ENCODE data around the gene MOB3A. TPM values are rescaled to one million over a fixed set of nuclear protein-coding genes. Genes with fewer than 3 reads are reported as not detected.
"Not testable (repeated sequence)": the region's sequence is repeated elsewhere in the genome, so short reads cannot be mapped to it uniquely, and the experiment has no call there.

The MOB3A gene
- 100 to 1,000 TPM; 147 to 153 TPM for total RNA-seq

DNA sequence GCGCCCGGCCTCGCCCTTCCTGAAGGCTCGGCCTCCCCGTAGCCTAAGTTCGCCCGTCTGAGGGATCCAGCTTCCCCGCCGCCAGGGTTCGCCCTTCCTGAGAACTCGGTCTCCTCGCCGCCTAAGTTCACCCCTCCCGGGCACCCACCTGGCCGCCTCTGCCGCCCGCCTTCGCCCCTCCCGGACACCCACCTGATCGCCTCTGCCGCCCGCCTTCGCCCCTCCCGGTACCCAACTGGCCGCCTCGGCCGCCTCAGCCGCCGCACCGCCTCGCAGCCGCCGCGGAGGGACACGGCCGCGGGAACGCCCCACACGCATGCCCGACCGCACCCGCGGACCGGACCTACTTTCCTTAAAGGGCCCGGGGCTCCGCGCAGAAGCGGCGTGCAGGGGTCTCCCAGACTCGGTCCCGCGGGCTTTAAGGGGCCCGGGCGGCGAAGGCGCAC is at the start of gene MOB3A:
TSS of gene MOB3A (minus strand) at position 293 of the 446 bp plus-strand sequence. CDS start 17,766 bp downstream, outside the sequence.
- H3K27ac Mint-ChIP-seq, result peak within 1 kb of the TSS; percentile 90
- H3K36me3 Mint-ChIP-seq, result peaks cover 25% of the 10 kb centered on the region
- peaks cover 36% of the 10 kb centered on the region for H3K4me1 Mint-ChIP-seq
- DNase-seq, result peak; percentile 91
- no peaks in the 10 kb centered on the region for H3K9me3 Mint-ChIP-seq
- peak within 1 kb of the TSS; percentile 99 for H3K4me3 Mint-ChIP-seq
- H3K27me3 Mint-ChIP-seq, result no peaks in the 10 kb centered on the region

DNA sequence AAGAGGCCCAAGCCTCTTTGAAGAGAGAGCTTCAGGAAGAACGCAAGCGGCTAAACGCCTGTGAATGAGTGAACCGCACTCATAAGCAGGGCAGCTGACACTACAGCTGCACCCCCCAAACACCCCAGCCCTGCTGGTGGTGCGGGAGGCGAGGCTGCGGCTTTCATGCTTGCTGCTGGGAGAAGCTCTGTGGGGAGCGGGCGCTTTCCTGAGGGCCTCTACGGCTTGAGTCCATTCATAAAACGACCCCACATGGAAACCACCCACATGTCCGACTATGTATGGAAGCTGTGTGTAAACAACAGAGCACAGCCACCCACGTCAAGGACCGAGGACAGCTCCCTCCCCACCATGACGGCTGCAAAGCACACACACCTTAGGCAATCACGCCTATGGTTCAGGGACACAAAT is 49.7 kb upstream of the MOB3A start:
- H3K27ac Mint-ChIP-seq, result no peak overlapping the region
- peak; percentile 19 for DNase-seq
- no peak overlapping the region for H3K4me3 Mint-ChIP-seq

DNA sequence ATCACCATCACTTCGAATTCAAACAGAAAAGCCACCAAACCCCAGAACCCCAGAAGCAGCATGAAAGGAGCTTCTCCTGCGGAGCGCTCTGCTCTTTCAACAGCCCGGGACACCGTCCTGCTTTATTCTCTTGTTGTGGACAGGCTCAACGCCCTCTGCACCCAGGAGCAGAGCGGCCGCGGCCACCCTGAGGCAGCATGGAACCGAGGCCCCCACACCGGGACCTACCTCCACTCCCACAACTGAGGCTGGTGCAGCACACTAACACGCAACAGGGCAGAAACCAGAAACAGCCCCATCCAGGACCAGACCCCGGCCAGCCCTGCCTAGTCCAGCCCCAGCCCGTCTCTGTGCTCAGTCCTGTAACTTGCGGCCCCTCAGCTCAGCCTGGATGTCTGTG is 48.1 kb upstream of the MOB3A start:
- Mint-ChIP-seq H3K36me3 (peaks cover 15% of the 10 kb centered on the region), H3K4me3 (no peak overlapping the region), H3K9me3 (no peaks in the 10 kb centered on the region), H3K27ac (no peak overlapping the region), H3K4me1 (peaks cover 34% of the 10 kb centered on the region), H3K27me3 (no peaks in the 10 kb centered on the region)
- no peak for DNase-seq

More for the DNA sequence above, 49.7 kb upstream of the MOB3A start:
- Mint-ChIP-seq H3K27me3 (no peaks in the 10 kb centered on the region), H3K9me3 (no peaks in the 10 kb centered on the region), H3K4me1 (peaks cover 45% of the 10 kb centered on the region), H3K36me3 (peaks cover 21% of the 10 kb centered on the region)

DNA sequence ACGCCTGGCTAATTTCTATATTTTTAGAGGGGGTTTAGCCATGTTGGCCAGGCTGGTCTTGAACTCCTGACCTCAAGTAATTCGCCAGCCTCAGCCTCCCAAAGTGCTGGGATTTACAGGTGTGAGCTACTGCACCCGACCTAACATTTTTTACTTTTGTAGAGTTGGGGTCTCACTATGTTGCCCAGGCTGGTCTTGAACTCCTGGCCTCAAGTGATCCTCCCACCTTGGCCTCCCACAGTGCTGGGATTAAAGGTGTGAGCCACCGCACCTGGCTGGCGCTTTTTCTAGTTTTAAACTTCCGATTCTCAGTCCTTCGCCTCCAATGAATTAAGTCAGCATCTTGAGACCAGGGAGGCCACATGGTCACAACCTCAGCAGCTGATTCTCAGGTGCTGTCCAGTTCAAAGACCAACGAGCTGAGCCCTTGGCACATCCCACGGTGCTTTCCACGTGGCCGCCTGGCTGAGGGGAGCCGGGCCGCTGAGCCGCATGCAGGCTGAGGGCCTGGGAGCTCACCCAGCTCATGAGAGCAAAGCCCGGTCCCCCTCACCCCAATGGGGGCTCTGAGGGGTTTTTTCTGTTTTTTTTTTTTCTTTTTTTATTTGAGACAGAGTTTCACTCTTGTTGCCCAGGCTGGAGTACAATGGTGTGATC is 46.2 kb upstream of the MOB3A start:
- Mint-ChIP-seq H3K9me3 (no peaks in the 10 kb centered on the region), H3K36me3 (peaks cover 9% of the 10 kb centered on the region), H3K27me3 (no peaks in the 10 kb centered on the region), H3K4me1 (peaks cover 21% of the 10 kb centered on the region), H3K27ac (no peak overlapping the region), H3K4me3 (no peak overlapping the region)
- DNase-seq, result no peak

DNA sequence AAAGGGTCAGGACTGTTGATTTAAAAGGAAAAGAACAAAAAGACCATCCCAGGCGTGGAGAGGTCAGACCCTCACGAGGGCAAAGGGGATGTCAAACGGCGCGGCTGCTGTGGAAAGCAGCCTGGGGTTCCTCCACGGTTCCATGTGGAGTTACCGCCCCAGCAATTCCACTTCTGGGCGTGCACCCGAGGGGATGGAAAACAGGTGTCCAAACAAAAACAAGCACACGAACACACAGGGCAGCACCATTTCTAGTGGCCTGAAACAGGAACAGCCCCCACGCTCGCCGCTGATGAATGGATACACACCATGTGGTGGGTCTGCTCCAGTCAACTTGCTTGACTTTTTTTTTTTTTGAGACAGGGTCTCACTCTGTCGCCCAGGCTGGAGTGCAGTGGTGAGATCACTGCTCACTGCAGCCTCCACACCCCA is 44.0 kb upstream of the MOB3A start:
- no peaks in the 10 kb centered on the region for H3K27me3 Mint-ChIP-seq
- peaks cover 10% of the 10 kb centered on the region for H3K4me1 Mint-ChIP-seq
- H3K9me3 Mint-ChIP-seq, result no peaks in the 10 kb centered on the region
- peaks cover 5% of the 10 kb centered on the region for H3K36me3 Mint-ChIP-seq
- H3K27ac Mint-ChIP-seq, result no peak overlapping the region
- no peak for DNase-seq
- no peak overlapping the region for H3K4me3 Mint-ChIP-seq

DNA sequence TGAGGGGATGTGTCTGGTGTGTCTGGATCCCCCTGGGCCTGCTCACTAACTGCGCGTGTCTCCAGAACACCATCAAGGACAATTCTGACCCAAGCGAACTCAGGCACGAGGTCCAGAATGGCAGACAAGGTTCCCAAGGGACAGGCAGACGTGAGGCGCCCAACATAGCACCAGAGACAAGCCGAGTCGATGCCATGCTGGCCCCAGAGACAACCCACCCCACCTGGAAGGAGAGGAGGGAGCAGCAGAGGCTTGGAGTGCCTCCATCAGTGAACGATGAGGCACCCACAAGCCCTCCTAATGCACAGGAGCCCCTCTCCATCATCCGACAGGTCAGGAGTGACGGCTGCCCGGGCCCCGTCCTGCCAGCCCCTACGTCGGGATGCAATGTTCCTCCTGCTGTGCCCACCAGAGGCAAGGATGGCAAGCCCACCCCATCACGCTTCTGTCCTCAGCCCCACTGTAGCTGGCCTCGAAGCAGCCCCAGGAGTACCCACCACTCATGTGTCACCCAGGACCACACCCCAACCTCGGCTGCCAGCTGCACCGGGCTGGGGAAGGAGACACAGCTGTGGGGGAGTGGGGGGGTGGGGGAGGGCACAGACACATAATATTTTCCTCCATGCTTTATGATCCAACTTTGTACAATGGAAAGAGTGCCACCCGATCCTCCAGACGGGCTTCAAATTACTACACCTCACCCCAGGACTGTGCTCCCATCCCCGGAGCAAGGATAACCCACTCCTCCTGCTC is 43.4 kb upstream of the MOB3A start:
- Mint-ChIP-seq H3K27me3 (no peaks in the 10 kb centered on the region), H3K4me1 (peaks cover 8% of the 10 kb centered on the region), H3K36me3 (peaks cover 5% of the 10 kb centered on the region), H3K27ac (no peak overlapping the region), H3K9me3 (no peaks in the 10 kb centered on the region), H3K4me3 (no peak overlapping the region)
- no peak for DNase-seq

DNA sequence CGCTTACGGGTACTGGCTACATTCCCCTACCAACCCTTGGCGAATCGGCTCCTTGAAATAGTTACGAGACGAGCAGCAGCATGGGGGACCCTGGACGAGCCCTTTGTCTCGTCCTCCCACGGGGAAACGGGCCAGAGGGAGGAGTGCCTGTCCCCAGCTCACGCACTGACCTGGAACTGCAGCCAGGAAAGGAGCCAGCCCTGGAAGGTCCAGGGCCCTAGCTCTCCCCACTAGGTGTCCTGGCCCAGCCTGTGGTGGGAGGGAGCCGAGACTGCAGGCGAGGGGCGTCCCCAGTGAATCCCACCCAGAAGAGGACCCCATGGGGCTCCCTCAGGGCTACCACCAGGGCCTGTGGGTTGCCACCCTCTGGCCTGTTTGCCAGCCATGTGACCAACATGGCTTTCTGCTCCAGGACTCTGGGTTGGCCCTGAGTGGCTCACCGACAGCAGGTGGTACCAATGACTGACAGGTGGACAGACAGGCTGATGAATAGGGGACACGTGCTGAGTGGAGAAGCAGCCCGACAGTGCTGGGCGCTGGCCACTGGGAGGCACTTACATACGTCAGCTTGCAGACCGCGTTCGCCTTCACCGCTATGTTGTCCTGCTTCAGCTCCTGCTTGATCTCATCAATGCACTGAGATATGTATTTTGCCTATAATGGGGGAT is 42.1 kb upstream of the MOB3A start:
- peaks cover 7% of the 10 kb centered on the region for H3K36me3 Mint-ChIP-seq
- no peak overlapping the region for H3K4me3 Mint-ChIP-seq
- H3K4me1 Mint-ChIP-seq, result peaks cover 4% of the 10 kb centered on the region
- no peaks in the 10 kb centered on the region for H3K9me3 Mint-ChIP-seq
- DNase-seq, result no peak
- no peaks in the 10 kb centered on the region for H3K27me3 Mint-ChIP-seq
- H3K27ac Mint-ChIP-seq, result no peak overlapping the region

DNA sequence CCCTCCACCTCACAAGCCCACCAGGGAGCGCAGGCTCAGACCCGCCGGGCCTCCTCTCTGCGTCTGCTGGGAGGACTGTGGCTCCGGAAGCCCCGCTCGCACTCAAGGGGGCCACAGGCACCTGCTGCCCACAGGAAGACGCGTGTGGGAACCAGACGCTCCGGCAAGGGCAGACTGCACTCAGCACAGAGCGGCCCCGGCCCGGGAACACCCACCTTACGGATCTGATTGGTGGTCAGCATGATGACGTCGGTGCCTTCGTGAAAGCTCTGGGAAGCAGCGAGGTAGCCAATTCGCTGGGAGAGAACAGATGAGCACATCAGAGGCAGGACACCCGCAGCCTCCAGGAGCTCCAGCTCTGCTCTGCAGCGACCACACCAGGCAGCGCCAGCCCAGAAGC is 40.7 kb upstream of the MOB3A start:
- Mint-ChIP-seq H3K27me3 (no peaks in the 10 kb centered on the region), H3K4me1 (peaks cover 4% of the 10 kb centered on the region), H3K27ac (no peak overlapping the region), H3K36me3 (peaks cover 14% of the 10 kb centered on the region), H3K4me3 (no peak overlapping the region), H3K9me3 (no peaks in the 10 kb centered on the region)
- no peak for DNase-seq

DNA sequence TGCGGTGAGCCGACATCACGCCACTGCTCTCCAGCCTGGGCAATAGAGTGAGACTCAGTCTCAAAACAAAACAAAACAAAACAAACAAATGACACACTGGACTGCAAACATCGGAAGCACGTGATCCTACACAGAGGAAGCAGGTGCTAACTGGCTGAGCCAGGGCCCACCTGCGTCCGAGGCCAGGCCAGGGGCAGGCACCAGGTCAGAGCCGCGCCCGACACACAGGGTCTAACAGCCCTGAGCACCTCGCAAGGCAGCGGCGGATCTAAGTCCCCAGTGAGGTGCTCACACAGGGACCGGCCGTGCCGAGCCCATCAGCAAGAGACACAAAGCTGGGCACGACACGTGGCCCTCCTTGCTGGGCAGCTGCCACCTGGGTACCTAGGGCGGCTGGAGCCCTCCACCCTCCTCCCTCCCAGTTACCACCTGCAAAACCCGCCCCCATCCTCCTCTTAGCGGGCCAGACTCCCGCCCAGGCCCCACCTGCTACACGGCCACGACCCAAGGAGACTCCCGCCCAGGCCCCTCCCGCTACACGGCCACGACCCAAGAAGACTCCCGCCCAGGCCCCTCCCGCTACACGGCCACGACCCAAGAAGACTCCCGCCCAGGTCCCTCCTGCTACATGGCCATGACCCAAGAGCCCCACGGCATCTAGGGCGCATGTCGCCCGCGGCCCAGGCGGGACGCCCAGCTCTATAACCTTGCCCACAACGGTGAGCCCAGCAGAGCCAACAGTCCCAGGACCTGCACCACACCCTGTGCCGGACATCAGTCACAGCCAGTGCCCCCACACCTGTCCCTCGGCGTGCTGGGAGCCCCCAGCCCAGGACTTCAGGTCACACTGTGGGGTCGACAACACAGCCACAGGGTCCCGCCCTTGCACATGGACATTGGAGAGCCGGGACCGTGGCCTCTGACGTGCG is 39.6 kb upstream of the MOB3A start:
- Mint-ChIP-seq H3K27ac (no peak overlapping the region), H3K36me3 (peaks cover 14% of the 10 kb centered on the region), H3K4me3 (no peak overlapping the region), H3K27me3 (no peaks in the 10 kb centered on the region), H3K9me3 (no peaks in the 10 kb centered on the region), H3K4me1 (peaks cover 2% of the 10 kb centered on the region)
- no peak for DNase-seq

DNA sequence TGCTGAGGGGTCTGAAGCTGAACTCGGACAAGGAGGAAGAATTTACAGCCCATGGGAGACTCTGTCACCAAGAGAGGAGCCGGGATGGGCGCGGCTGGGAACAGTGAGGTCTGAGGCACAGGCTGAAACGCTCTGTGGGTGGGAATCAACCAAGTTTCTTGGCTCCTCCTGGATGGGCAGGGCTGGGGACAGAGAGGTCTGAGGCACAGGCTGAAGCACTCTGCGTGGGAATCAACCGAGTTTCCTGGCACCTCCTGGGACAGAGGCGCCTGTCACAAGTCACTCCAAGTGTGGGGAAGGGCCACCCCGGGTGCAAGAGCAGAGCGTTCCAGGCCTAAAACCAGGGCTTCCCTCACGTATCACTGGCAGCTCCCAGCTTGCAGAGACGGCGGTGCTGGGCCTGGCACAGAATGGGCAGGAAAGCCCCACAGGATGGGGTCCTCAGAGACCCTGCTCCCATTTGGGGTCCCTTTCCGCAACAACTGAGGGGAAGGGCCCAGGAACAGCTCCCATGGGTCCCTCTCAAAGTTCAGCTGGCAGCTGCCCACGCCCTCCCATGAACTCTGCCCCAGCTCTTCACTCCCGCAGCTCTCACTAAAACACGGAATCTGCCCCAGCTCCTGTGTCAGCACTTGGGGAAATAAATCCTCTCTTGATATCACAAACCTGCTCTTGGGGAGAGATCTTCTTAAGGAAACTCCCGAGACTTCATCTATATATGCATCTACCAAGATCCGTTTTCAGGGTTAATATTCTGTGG is 36.8 kb upstream of the MOB3A start:
- H3K27ac Mint-ChIP-seq, result no peak overlapping the region
- H3K9me3 Mint-ChIP-seq, result no peaks in the 10 kb centered on the region
- DNase-seq, result no peak
- peaks cover 13% of the 10 kb centered on the region for H3K36me3 Mint-ChIP-seq
- H3K4me3 Mint-ChIP-seq, result no peak overlapping the region
- no peaks in the 10 kb centered on the region for H3K27me3 Mint-ChIP-seq
- no peaks in the 10 kb centered on the region for H3K4me1 Mint-ChIP-seq

DNA sequence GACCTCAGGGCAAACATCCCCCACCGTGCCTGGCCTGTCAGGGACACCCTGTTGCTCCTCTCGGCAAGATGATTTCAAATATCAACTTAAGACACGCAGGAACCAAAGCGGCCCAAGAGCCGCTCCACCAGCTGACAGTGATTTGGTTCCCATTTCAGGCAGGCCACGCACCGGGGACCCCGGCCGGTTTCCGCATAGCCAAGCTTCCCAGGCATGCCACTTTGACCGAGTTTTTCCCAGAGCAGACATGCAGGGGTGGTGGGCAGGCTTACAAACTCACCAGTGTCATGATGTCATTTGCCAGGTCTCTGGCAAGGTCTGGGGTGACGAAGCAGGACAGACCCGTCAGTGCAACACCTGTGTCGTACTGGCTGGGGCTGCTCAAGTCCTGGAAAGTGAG is 36.1 kb upstream of the MOB3A start:
- DNase-seq, result no peak
- no peak overlapping the region for H3K4me3 Mint-ChIP-seq
- no peaks in the 10 kb centered on the region for H3K27me3 Mint-ChIP-seq
- H3K27ac Mint-ChIP-seq, result no peak overlapping the region
- peaks cover 9% of the 10 kb centered on the region for H3K36me3 Mint-ChIP-seq
- H3K9me3 Mint-ChIP-seq, result no peaks in the 10 kb centered on the region
- H3K4me1 Mint-ChIP-seq, result no peaks in the 10 kb centered on the region

DNA sequence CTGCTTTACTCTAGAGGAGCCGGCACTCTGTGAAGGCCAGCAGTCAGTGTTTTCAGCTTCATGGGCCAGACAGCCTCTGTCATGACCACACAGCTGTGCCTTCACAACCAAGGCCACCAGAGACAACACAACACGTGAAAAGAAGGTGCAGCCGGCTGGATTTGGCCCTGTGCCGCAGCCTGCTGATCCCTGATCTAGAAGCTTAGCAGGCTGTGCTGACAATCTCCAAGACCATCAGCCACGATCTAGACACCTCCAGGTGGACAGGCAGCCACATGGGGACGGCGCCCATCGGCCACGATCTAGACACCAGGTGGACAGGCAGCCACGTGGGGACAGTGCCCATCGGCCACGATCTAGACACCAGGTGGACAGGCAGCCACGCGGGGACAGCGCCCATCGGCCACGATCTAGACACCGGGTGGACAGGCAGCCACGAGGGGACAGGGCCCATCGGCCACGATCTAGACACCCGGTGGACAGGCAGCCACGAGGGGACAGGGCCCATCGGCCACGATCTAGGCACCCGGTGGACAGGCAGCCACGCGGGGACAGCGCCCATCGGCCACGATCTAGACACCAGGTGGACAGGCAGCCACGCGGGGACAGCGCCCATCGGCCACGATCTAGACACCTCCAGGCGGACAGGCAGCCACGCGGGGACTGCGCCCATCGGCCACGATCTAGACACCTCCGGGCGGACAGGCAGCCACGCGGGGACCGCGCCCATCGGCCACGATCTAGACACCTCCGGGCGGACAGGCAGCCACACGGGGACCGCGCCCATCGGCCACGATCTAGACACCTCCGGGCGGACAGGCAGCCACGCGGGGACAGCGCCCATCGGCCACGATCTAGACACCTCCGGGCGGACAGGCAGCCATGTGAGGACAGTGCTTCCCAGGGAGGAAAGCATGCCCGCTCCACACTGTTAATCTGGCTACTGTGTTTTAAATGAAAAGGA is 35.2 kb upstream of the MOB3A start:
- H3K4me3 Mint-ChIP-seq, H3K27ac Mint-ChIP-seq, DNase-seq, H3K9me3 Mint-ChIP-seq, H3K36me3 Mint-ChIP-seq, H3K4me1 Mint-ChIP-seq, H3K27me3 Mint-ChIP-seq: not testable (repeated sequence)
